Rectal smooth muscle tissue (tissue), 1 donor: ENCODE results near the gene TUBB2B.

ENCODE experiments used
- H3K27ac ChIP-seq: one replicate; pipeline ENCODE4 v1.7.0; 2013; ENCODE audit warnings: low read depth, low read length, inconsistent platforms
- H3K27me3 ChIP-seq: one replicate; pipeline ENCODE4 v1.7.0; 2013; ENCODE audit warnings: low read length; ENCODE audit not compliant: control insufficient read depth, insufficient read depth
- H3K36me3 ChIP-seq: one replicate; pipeline ENCODE4 v1.7.0; 2013; ENCODE audit warnings: low read length; ENCODE audit not compliant: control insufficient read depth, insufficient read depth
- H3K4me1 ChIP-seq: one replicate; pipeline ENCODE4 v1.7.0; 2013; ENCODE audit warnings: low read length; ENCODE audit not compliant: control insufficient read depth, insufficient read depth
- H3K4me3 ChIP-seq: one replicate; pipeline ENCODE4 v1.7.0; 2013; ENCODE audit warnings: low read length
- H3K9ac ChIP-seq: one replicate; pipeline ENCODE4 v1.7.0; 2013; ENCODE audit warnings: low read length

TUBB2B gene

GRCh38 chr6:3227363-3228045 is at the start of gene TUBB2B:
Gene TUBB2B, minus strand, starts transcription at chr6:3227653. Its CDS starts 110 bp downstream, at chr6:3227543.
- H3K4me1 ChIP-seq = peaks cover 10% of the 10 kb centered on the region
- peak within 1 kb of the TSS; percentile 24 for H3K27ac ChIP-seq
- peaks cover 43% of the 10 kb centered on the region for H3K27me3 ChIP-seq
- no peaks in the 10 kb centered on the region for H3K36me3 ChIP-seq
- peak within 1 kb of the TSS; percentile 44 for H3K4me3 ChIP-seq
- H3K9ac ChIP-seq = no peak within 1 kb of the TSS

GRCh38 chr6:3277251-3277650 is 49.8 kb upstream of the TUBB2B start:
- H3K4me3 ChIP-seq = no peak overlapping the region
- H3K27ac ChIP-seq = no peak overlapping the region
- H3K4me1 ChIP-seq = peaks cover 6% of the 10 kb centered on the region
- peaks cover 9% of the 10 kb centered on the region for H3K36me3 ChIP-seq
- H3K27me3 ChIP-seq = no peaks in the 10 kb centered on the region
- H3K9ac ChIP-seq = no peak overlapping the region

GRCh38 chr6:3276174-3277167 is 49.0 kb upstream of the TUBB2B start:
- Histone ChIP-seq H3K9ac (no peak overlapping the region), H3K27ac (no peak overlapping the region), H3K27me3 (no peaks in the 10 kb centered on the region), H3K36me3 (peaks cover 12% of the 10 kb centered on the region), H3K4me1 (no peaks in the 10 kb centered on the region), H3K4me3 (no peak overlapping the region)

- peaks cover 23% of the 10 kb centered on the region for H3K36me3 ChIP-seq
- H3K4me3 ChIP-seq = no peak overlapping the region
- H3K27me3 ChIP-seq = no peaks in the 10 kb centered on the region
- H3K4me1 ChIP-seq = no peaks in the 10 kb centered on the region
- H3K27ac ChIP-seq = no peak overlapping the region
- H3K9ac ChIP-seq = no peak overlapping the region
Observed at GRCh38 chr6:3273707-3274521, 46.5 kb upstream of the TUBB2B start.

GRCh38 chr6:3272911-3273547 is 45.6 kb upstream of the TUBB2B start:
- H3K27me3 ChIP-seq = no peaks in the 10 kb centered on the region
- no peak overlapping the region for H3K27ac ChIP-seq
- H3K36me3 ChIP-seq = peaks cover 23% of the 10 kb centered on the region

GRCh38 chr6:3271756-3272155 is 44.3 kb upstream of the TUBB2B start:
- H3K4me1 ChIP-seq = no peaks in the 10 kb centered on the region
- no peak overlapping the region for H3K27ac ChIP-seq
- no peak overlapping the region for H3K9ac ChIP-seq
- H3K27me3 ChIP-seq = no peaks in the 10 kb centered on the region
- no peak overlapping the region for H3K4me3 ChIP-seq
- H3K36me3 ChIP-seq = peaks cover 23% of the 10 kb centered on the region

More at GRCh38 chr6:3272911-3273547, 45.6 kb upstream of the TUBB2B start:
- Histone ChIP-seq H3K4me1 (no peaks in the 10 kb centered on the region), H3K9ac (no peak overlapping the region), H3K4me3 (no peak overlapping the region)

GRCh38 chr6:3270258-3270657 is 42.8 kb upstream of the TUBB2B start:
- H3K27ac ChIP-seq = no peak overlapping the region
- H3K27me3 ChIP-seq = no peaks in the 10 kb centered on the region
- no peak overlapping the region for H3K4me3 ChIP-seq
- no peak overlapping the region for H3K9ac ChIP-seq
- H3K36me3 ChIP-seq = peaks cover 25% of the 10 kb centered on the region
- no peaks in the 10 kb centered on the region for H3K4me1 ChIP-seq

GRCh38 chr6:3269281-3269975 is 42.0 kb upstream of the TUBB2B start:
- no peaks in the 10 kb centered on the region for H3K27me3 ChIP-seq
- no peaks in the 10 kb centered on the region for H3K4me1 ChIP-seq
- no peak overlapping the region for H3K27ac ChIP-seq
- H3K4me3 ChIP-seq = no peak overlapping the region
- peaks cover 27% of the 10 kb centered on the region for H3K36me3 ChIP-seq
- H3K9ac ChIP-seq = no peak overlapping the region

GRCh38 chr6:3268680-3269079 is 41.2 kb upstream of the TUBB2B start:
- Histone ChIP-seq H3K4me1 (no peaks in the 10 kb centered on the region), H3K27ac (no peak overlapping the region), H3K27me3 (no peaks in the 10 kb centered on the region), H3K4me3 (no peak overlapping the region), H3K9ac (no peak overlapping the region), H3K36me3 (peaks cover 35% of the 10 kb centered on the region)

- no peak overlapping the region for H3K27ac ChIP-seq
- no peaks in the 10 kb centered on the region for H3K27me3 ChIP-seq
- no peak overlapping the region for H3K9ac ChIP-seq
- H3K4me3 ChIP-seq = no peak overlapping the region
- H3K36me3 ChIP-seq = peaks cover 27% of the 10 kb centered on the region
- H3K4me1 ChIP-seq = no peaks in the 10 kb centered on the region
Observed at GRCh38 chr6:3267162-3267561, 39.7 kb upstream of the TUBB2B start.

GRCh38 chr6:3266170-3266569 is 38.7 kb upstream of the TUBB2B start:
- H3K27ac ChIP-seq = no peak overlapping the region
- H3K4me1 ChIP-seq = no peaks in the 10 kb centered on the region
- no peak overlapping the region for H3K4me3 ChIP-seq
- peaks cover 22% of the 10 kb centered on the region for H3K36me3 ChIP-seq
- no peak overlapping the region for H3K9ac ChIP-seq
- no peaks in the 10 kb centered on the region for H3K27me3 ChIP-seq
